Posterior vena cava (tissue), 2 donors: Measurements from ENCODE around the gene ATP13A2. TPM values are rescaled to one million over a fixed set of nuclear protein-coding genes. Genes with fewer than 3 reads are reported as not detected.
A peak's percentile ranks its signal among the peaks of the same experiment; 100 is the strongest.
"Not testable (repeated sequence)": the region's sequence is repeated elsewhere in the genome, so short reads cannot be mapped to it uniquely, and the experiment has no call there.

Source experiments
- DNase-seq: peaks from one replicate; pipeline ENCODE4 v3.0.0-alpha.2; 2020; ENCODE audit warnings: low spot score
- intact Hi-C, 2 donors: fragments of 100-400 bp; cut with DNase I; formaldehyde crosslinking; loops; one replicate each; pipeline versions ENCODE4 v1.14.1 to v1.14.2; 2022 to 2023
- total RNA-seq, 2 donors: library from RNA; stranded (reverse); fragmentation: NEBNext Ultra II Directional; extraction: Animal tissue kit (Norgen Biotek cat#: 25700); gene quantifications; one replicate each; pipeline ENCODE4 v1.2.1, GENCODE V29; 2021
- donor health status: DM: yes; HTN: yes; CAD: no.
- donor health status: DM: yes; HTN: yes; CAD: no.

Gene ATP13A2
- total RNA-seq, 2 donors from 2014 or later: 20.2 to 27.6 TPM

DNA sequence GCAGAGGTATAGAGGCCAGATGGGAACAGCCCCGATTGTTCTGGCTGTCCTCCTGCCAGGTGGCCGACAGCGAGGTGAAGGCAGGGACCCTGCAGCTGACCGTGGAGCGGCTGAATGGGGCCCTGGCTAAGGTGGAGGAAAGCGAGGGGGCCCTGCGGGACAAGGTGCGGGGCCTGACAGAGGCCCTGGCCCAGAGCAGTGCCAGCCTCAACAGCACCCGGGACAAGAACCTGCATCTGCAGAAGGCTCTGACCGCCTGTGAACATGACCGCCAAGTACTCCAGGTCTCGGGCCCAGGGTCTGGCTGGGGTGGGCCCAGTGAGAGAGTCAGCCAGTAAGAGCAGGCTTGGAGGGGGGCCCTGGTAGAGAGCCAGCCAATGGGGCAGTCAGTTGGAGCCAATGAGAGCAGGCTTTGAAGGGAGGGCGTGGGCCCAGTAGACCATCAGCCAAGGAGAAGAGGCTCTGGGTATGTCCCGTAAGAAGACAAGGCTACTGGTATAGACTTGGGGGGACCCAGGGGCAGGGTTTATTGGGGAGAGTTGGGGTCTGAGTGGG, 42.6 kb downstream of the ATP13A2 start:
- no peak for DNase-seq
- intact Hi-C loops: no loop called here

DNA sequence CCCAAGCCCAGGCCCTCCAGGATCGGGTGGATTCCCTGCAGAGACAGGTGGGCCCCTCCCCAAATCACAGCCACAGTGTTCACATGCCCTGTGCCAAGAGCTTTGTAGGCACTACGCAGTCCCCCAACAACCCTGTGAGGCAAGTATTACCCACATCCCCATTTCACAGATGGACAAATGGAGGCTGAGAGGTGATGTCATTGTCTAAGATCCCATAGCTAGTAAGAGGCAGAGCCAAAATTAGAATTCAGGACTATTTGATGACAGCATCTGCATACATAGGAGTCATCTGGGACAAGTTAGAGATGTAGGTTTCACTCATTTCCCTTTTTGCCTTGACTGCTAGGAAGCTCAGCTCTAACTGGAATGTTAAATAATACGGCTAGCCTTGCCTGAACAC, 43.4 kb downstream of the ATP13A2 start:
- intact Hi-C loops: no loop called here

DNA sequence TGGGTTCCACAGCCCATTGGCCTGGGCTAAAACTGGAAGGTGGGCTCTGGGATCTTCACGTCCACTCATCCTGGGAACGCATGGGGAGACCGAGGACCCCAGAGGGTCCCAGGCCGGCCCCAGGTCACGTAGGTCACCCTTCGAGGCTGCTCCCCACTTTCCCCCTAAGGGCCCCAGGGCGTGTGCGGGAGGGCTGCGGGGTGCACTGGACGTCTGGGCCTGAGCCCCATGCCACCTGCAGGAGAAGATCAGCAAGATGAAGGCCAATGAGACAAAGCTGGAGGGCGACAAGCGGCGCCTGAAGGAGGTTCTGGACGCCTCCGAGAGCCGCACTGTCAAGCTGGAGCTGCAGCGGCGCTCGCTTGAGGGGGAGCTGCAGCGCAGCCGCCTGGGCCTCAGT, 43.8 kb downstream of the ATP13A2 start:
- intact Hi-C loops: no loop called here

More for the DNA sequence above, 43.4 kb downstream of the ATP13A2 start:
- DNase-seq: no peak

DNA sequence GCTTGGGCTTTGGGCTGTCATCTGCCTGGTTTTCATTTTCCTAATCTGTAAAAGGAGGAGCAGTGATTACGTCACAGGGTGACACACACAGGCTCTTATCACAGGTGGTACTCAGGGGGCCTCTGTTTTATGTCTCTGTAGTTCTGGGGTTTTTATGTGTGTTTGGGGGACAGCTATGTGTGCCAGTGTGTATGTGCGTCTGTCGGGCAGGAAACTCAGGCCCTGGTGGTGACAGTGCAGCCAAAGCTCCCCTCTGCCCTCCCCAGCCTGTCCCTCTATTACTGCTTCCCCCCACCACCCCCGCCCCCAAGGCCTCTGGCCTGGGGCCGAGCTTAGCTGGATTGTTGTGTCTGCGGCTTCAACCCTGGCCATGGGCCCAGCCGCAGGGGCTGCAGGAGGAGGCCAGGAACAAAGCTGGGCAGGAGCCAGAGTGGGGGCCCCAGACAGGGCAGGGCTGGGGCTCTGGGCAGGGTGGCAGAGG, 44.6 kb downstream of the ATP13A2 start:
- intact Hi-C loops: no loop called here
- no peak for DNase-seq

More for the DNA sequence above, 43.8 kb downstream of the ATP13A2 start:
- DNase-seq: no peak

DNA sequence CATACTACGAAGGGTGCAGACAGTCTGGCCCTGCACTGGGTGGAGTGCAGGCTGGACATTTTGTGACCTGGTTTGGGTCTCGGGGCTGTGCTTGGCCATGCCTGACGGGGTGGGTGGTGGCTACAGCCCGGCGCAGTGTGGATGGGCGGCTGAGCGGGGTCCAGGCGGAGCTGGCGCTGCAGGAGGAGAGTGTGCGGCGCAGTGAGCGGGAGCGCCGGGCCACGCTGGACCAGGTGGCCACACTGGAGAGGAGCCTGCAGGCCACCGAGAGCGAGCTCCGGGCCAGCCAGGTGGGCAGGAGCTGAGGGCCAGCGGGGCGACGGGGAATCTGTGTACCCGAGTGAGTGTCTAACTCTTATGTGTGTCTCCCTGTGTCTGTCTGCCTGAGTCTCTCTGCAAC, 45.4 kb downstream of the ATP13A2 start:
- DNase-seq: no peak
- intact Hi-C loops: no loop called here

DNA sequence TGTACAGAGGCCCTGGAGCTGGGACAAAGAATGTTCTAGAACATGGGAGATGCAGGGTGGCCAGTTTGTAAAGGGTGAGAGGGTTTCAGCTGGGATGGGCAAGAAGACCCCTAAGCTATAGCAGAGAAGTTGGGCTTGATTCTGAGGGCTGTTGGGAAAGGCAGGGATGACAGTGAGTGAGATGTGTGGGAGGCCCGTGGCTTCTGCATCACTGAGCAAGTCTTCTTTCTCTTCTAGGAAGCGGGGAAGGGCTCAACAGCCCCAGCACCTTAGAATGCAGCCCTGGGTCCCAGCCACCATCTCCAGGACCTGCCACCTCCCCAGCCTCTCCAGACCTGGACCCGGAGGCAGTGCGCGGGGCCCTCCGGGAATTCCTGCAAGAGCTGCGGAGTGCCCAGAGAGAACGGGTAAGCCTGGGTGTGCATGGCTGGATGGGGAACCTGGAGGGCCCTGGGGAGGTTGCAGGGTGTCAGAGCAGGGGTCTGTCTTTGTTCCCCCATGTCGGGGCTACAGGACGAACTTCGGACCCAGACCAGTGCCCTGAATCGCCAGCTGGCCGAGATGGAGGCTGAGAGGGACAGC, 46.2 kb downstream of the ATP13A2 start:
- DNase-seq: no peak
- intact Hi-C loops: no loop called here

DNA sequence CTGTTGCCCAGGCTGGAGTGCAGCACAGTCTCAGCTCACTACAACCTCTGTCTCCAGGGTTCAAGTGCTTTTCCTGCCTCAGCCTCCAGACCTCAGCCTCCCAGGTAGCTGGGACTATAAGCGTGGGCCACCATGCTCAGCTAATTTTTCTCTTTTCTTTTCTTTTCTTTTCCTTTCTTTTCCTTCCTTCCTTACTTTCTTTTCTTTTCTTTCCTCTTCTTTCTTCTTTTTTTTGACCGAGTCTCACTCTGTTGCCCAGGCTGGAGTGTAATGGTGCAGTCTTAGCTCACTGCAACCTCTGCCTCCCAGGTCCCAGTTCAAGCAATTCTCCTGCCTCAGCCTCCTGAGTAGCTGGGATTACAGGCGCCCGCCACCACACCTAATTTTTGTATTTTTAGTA, 47.6 kb downstream of the ATP13A2 start:
- intact Hi-C loops, DNase-seq: not testable (repeated sequence)

DNA sequence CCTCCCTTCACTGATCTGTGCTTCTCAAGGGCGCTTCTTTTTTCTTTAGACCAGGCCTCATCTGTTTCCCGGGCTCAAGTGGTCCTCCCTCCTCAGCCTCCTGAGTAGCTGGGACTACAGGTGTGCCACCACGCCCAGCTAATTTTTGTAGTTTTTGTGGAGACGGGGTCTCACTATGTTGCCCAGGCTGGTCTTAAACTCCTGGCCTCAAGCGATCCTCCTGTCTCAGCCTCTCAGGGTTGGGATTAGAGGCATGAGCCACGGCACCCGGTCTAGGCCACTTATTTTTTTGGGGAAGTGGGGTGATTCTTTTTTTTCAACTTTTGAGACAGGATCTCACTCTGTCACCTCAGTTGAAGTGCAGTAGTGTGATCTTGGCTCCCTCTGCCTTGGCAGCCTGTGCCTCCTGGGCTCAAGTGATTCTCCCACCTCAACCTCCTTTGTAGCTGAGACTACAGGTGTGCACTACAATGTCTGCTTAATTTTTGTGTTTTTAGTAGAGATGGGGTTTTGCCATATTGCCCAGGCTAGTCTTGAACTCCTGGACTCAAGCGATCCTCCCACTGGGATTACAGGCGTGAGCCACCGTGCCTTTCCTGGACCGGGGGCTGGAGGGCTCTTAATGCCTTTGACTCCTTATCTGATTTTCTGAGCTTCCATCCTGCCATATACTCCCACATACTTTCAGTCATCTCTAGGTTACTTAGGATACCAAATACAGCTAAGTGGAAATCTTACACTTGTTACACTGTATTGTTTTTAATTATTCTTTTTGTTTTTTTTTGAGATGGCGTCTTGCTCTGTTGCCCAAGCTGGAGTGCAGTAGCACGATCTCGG, 50.2 kb downstream of the ATP13A2 start:
- intact Hi-C loops: no loop called here
- DNase-seq: no peak

DNA sequence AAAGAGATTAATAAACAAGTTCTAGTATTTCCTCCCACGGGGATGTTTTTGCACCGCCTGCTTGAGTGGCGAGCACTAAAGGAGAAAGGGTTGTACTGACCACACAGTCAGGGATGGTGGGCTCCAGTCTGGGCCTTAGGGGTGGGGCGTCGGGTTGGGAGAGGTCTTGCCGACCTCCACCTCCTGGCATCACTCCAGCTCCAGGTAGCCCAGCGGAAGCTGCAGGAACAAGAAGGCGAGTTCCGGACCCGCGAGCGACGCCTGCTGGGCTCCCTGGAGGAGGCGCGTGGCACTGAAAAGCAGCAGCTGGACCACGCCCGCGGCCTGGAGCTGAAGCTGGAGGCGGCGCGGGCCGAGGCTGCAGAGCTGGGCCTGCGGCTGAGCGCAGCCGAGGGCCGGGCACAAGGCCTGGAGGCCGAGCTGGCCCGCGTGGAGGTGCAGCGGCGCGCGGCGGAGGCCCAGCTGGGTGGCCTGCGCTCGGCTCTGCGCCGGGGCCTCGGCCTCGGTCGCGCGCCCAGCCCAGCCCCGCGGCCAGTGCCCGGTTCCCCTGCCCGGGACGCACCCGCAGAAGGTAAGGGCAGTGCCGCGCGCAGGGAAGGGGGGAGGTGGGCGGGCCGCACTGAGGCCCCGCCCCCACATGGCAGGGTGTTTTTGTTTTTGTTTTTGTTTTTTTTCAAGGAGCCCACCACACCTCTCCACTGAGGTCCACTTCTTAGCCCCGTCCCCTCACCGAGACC, 51.0 kb downstream of the ATP13A2 start:
- intact Hi-C loops: no loop called here
- DNase-seq: peak; percentile 94

DNA sequence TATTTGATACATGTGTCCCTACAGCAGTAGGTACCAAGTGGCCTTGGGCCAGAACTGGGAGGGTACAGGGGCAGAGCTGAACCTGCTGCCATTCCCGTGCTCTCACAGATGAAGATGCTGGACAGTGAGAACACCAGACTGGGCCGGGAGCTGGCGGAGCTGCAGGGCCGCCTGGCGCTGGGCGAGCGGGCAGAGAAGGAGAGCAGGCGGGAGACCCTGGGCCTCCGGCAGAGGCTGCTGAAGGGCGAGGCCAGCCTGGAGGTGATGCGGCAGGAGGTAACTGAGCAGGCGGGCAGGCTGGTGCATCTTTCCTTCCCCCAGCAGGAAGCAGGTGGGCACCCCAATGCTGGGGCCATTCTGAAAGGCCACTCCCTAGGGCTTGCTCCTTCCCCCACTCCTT, 53.3 kb downstream of the ATP13A2 start:
- no peak for DNase-seq
- intact Hi-C loops: loop anchor here in 1 of 2 donors (10.0 kb wide), 1 partner anchor 86 kb away; no protein-coding TSS in a partner anchor

DNA sequence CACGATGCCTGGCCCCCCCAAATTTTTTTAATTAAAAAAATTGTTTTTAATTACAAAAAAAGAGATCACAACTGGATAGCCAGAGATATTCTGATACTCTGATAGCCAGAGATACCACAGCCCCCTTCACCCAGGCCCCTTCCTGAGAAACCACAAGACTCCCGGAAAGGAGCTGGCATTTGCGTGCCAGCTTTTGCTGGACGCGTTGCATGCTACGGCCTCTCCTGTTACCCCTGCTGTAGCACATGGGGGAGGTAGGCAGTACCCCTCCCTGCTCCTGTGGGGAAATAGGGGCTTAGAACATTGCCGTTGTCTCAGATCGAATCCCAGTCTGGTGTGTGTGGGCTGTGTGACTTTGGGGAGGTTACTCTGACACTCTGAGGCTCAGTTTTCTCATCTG, 54.0 kb downstream of the ATP13A2 start:
- DNase-seq: no peak
- intact Hi-C loops: loop anchor here in 1 of 2 donors (10.0 kb wide), 1 partner anchor 87 kb away; no protein-coding TSS in a partner anchor

DNA sequence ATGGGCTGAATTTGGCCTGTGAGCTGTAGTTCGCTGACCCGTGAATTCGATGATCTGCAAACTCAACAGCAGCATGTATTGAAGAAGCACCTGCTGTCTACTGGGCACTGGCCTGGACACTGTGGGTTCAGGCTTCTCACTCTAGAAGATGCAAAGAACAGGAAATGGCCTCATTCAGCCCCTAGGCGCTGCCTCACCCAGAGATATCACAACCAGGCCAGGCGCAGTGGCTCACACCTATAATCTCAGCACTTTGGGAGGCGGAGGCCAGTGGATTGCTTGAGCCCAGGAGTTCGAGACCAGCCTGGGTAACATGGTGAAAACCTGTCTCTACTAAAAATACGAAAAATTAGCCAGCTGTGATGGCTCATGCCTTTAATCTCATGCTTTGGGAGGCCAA, 55.0 kb downstream of the ATP13A2 start:
- intact Hi-C loops: loop anchor here in 1 of 2 donors (10.0 kb wide), 1 partner anchor 88 kb away; no protein-coding TSS in a partner anchor
- no peak for DNase-seq

DNA sequence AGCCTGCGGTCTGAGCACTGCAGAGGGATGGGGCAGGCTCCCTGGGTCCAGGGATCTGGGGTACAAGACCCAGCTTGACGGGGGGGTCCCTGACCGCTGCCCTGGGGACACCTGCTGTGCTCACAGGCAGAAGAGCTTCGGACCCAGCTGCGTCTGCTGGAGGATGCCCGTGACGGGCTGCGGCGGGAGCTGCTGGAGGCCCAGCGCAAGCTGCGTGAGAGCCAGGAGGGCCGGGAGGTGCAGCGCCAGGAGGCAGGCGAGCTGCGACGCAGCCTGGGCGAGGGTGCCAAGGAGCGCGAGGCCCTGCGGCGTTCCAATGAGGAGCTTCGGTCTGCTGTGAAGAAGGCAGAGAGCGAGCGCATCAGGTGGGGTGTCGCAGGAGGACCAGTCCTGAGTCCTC, 56.5 kb downstream of the ATP13A2 start:
- intact Hi-C loops: loop anchor here in 1 of 2 donors (10.0 kb wide), 1 partner anchor 90 kb away; no protein-coding TSS in a partner anchor
- DNase-seq: no peak

DNA sequence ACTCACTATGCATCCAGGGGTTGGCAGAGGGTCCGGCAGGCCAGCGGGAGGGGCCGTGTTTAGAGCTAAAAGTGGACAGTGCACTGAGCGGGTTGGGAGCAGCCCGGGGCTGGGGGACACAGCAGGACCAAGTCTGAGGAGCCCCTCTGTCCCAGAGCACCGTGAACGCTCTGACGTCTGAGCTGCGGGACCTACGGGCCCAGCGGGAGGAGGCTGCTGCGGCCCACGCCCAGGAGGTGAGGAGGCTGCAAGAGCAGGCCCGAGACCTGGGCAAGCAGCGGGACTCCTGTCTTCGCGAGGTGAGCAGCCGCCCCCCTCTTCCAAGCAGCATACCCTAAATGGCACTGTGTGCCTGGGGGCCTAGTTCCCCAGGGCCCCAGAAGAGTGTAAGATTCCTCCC, 57.1 kb downstream of the ATP13A2 start:
- intact Hi-C loops: loop anchor here (5.0 to 10.0 kb wide), 2 partner anchors 90 to 93 kb away; no protein-coding TSS in a partner anchor
- DNase-seq: no peak

DNA sequence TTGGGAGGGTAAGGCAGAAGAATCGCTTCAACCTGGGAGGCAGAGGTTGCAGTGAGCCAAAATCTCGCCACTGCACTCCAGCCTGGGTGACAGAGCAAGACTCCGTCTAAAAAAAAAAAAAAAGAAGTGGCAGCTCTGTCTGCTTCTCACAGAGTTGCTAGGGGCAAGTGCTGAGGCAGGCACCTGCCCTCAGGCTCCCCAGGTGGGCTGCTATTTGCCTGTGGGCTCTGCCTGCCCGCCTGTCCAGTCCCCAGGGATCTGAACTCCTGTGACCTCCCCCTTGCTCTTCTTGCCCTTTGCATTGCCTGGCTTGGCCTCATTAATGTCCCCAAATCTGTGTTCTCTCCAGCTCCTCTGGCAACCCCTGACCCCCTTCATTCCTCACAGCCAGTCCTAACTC, 59.4 kb downstream of the ATP13A2 start:
- DNase-seq: not testable (repeated sequence)
- intact Hi-C loops: loop anchor here (5.0 to 10.0 kb wide), 2 partner anchors 92 to 95 kb away; no protein-coding TSS in a partner anchor

DNA sequence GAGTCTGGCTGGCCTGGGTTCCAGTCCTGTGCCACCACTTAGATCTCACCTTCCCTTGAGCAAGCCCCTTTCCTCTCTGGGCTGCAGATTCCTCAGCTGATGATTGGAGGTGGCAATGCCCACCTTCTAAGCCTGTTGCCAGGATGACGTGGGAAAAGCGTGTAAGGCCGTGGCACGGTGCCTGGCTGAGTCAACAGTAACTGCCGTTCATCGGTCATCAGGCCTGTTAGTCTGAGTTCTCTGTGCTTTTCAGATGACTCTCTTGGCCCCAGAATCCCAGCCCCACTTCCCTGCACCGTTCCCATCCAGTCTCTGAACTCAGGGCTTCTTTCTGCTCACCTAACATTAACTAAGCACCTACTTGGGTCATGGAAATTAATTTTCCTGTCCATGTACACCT, 62.7 kb downstream of the ATP13A2 start:
- DNase-seq: not testable (repeated sequence)
- intact Hi-C loops: loop anchor here in 1 of 2 donors (2.0 kb wide), 1 partner anchor 326 kb away; no protein-coding TSS in a partner anchor

DNA sequence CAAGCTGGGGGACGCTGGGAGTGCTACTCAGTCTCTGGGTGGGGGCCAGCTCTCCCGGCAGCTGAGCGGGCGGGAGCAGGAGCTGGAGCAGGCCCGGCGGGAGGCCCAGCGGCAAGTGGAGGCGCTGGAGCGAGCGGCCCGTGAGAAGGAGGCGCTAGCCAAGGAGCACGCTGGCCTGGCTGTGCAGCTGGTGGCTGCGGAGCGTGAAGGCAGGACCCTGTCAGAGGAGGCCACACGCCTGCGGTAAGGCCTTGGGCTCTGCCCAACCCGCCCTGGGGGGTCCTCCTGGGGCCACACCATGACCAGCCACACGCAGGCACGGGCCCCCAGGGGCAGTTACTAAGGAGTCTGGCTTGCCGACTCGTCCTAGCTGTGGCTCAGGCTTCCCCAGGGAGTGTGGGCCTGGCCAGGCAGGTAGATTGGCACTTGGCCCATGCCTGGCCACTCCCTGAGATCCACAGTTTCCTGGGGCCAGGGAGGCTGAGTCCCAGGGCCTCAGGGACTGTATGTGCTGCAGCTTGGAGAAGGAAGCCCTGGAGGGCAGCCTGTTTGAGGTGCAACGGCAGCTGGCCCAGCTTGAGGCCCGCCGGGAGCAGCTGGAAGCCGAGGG, 63.3 kb downstream of the ATP13A2 start:
- not testable (repeated sequence) for DNase-seq
- intact Hi-C loops: loop anchor here in 1 of 2 donors (2.0 kb wide), 1 partner anchor 326 kb away; no protein-coding TSS in a partner anchor

DNA sequence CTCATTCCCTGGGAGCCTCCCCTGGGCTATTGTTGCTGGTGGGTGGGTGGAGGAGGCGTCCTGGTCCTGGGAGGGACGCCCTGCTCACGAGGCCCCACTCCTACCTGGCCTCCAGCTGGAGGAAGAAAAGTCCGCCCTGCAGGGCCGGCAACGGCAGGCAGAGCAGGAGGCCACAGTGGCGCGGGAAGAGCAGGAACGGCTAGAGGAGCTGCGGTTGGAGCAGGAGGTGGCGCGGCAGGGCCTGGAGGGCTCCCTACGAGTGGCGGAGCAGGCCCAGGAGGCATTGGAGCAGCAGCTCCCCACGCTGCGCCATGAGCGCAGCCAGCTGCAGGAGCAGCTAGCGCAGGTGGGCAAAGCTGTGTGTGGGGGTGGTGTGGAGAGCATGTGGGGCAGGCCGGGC, 65.1 kb downstream of the ATP13A2 start:
- intact Hi-C loops: no loop called here
- no peak for DNase-seq

DNA sequence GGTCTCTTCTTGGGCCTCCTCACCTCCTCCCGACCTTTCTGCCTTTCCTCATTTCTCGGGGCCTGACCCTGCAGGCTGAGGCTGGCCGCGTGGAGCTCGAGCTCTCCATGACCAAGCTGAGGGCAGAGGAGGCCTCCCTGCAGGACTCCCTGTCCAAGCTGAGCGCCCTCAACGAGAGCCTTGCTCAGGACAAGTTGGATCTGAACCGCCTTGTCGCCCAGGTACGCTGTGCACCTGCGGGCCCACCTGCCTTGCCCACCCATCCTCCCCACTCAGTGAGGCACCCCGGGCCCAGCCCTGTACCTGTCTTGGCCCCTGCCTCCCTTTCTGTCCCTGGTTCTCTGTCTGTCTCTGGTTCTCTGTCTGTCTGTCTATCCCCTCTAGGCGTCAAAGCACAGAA, 65.5 kb downstream of the ATP13A2 start:
- intact Hi-C loops, DNase-seq: not testable (repeated sequence)
